ENCODE data around the gene PJVK. TPM values are rescaled to one million over a fixed set of nuclear protein-coding genes. Genes with fewer than 3 reads are reported as not detected.
A peak's percentile ranks its signal among the peaks of the same experiment; 100 is the strongest.

Gene PJVK
- total and polyA plus RNA-seq, 9 of the 15 experiments (the other 6 are each of a cell fraction or from before 2014, with no cell fraction given): 0.11 to 1.5 (median 0.73) TPM

DNA sequence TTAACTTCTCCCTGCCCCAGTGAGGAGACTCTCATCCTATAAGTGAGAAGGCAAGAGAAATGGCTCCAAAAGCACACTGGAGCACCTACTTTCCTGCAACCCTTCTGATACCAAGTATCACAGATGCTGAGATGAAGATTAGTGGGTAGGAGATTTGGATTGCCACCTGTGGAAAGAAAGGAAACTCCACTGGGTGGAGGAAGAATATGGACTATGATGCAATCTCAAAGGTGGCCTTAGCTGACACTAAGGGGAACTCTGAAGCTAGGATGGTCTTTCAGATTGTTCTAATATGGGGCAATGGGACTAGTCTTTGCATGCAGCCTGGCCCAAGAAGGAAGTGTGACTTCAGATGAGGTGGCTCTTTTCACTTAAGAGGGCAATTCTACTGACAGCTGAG is 21.8 kb upstream of the PJVK start (continued):
- no peak for TF ChIP-seq SP2 (IDR thresholded peaks at IDR 0.05; ENCODE audit: extremely low read depth, low read depth, low read length, poor library complexity, severe bottlenecking)
- peak; percentile 88 for TF ChIP-seq ATF3 (IDR thresholded peaks at IDR 0.05)
- TF ChIP-seq ATF3 (CRISPR knock-in tag; conservative IDR thresholded peaks at IDR 0.05): no peak
- TF ChIP-seq CBFA2T2 (conservative IDR thresholded peaks at IDR 0.05): 0 out of 2 replicates have a peak, but pooled peaks have one; percentile 14
- TF ChIP-seq TSHZ1 (CRISPR knock-in tag; IDR thresholded peaks at IDR 0.05): no peak
- TF ChIP-seq GATA2 (CRISPR knock-in tag; IDR thresholded peaks at IDR 0.05): no peak
- TF ChIP-seq, protein P1, sequence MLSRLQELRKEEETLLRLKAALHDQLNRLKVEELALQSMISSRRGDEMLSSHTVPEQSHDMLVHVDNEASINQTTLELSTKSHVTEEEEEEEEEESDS (CRISPR knock-in tag; IDR thresholded peaks at IDR 0.05): no peak
- no peak for TF ChIP-seq ZNF184 (CRISPR knock-in tag; IDR thresholded peaks at IDR 0.05)
- TF ChIP-seq, protein P2, sequence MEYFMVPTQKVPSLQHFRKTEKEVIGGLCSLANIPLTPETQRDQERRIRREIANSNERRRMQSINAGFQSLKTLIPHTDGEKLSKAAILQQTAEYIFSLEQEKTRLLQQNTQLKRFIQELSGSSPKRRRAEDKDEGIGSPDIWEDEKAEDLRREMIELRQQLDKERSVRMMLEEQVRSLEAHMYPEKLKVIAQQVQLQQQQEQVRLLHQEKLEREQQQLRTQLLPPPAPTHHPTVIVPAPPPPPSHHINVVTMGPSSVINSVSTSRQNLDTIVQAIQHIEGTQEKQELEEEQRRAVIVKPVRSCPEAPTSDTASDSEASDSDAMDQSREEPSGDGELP (CRISPR knock-in tag; IDR thresholded peaks at IDR 0.05; ENCODE audit: borderline replicate concordance): no peak
- TF ChIP-seq SRF (CRISPR knock-in tag; IDR thresholded peaks at IDR 0.05): no peak
- TF ChIP-seq NFYB (IDR thresholded peaks at IDR 0.05; ENCODE audit: extremely low read depth, insufficient read length): no peak
- TF ChIP-seq CCNT2 (IDR thresholded peaks at IDR 0.05; ENCODE audit: borderline replicate concordance, extremely low read depth, insufficient read length, low read depth, low read length): no peak
- TF ChIP-seq RBM34 (IDR thresholded peaks at IDR 0.05; ENCODE audit: borderline replicate concordance, insufficient read depth, low read length): no peak
- no peak for TF ChIP-seq HDAC6 (IDR thresholded peaks at IDR 0.05; ENCODE audit: low read depth, low read length)
- peak; percentile 25 to 34; a peak in 2 of 4 replicates for TF ChIP-seq TRIM24 (IDR thresholded peaks at IDR 0.05)
- TF ChIP-seq, protein P3, sequence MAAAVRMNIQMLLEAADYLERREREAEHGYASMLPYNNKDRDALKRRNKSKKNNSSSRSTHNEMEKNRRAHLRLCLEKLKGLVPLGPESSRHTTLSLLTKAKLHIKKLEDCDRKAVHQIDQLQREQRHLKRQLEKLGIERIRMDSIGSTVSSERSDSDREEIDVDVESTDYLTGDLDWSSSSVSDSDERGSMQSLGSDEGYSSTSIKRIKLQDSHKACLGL (CRISPR knock-in tag; IDR thresholded peaks at IDR 0.05; ENCODE audit: borderline replicate concordance, poor library complexity, severe bottlenecking): no peak
- no peak for TF ChIP-seq TOE1 (IDR thresholded peaks at IDR 0.05; ENCODE audit: borderline replicate concordance)
- no peak for TF ChIP-seq TOE1 (CRISPR knock-in tag; IDR thresholded peaks at IDR 0.05; ENCODE audit: borderline replicate concordance, low read depth)
- no peak for TF ChIP-seq ZNF12 (CRISPR knock-in tag; IDR thresholded peaks at IDR 0.05)
- no peak for TF ChIP-seq TEAD2 (tag; IDR thresholded peaks at IDR 0.05)
- TF ChIP-seq ZNF57 (CRISPR knock-in tag; IDR thresholded peaks at IDR 0.05): no peak
- TF ChIP-seq ZNF282 (CRISPR knock-in tag; IDR thresholded peaks at IDR 0.05): no peak
- no peak for TF ChIP-seq CREM (IDR thresholded peaks at IDR 0.05; ENCODE audit: low read depth)

All from K562 (cell line).